ENCODE results near the gene ZNF426.
"Not testable (repeated sequence)": the region's sequence is repeated elsewhere in the genome, so short reads cannot be mapped to it uniquely, and the experiment has no call there.

ZNF426 gene

DNA sequence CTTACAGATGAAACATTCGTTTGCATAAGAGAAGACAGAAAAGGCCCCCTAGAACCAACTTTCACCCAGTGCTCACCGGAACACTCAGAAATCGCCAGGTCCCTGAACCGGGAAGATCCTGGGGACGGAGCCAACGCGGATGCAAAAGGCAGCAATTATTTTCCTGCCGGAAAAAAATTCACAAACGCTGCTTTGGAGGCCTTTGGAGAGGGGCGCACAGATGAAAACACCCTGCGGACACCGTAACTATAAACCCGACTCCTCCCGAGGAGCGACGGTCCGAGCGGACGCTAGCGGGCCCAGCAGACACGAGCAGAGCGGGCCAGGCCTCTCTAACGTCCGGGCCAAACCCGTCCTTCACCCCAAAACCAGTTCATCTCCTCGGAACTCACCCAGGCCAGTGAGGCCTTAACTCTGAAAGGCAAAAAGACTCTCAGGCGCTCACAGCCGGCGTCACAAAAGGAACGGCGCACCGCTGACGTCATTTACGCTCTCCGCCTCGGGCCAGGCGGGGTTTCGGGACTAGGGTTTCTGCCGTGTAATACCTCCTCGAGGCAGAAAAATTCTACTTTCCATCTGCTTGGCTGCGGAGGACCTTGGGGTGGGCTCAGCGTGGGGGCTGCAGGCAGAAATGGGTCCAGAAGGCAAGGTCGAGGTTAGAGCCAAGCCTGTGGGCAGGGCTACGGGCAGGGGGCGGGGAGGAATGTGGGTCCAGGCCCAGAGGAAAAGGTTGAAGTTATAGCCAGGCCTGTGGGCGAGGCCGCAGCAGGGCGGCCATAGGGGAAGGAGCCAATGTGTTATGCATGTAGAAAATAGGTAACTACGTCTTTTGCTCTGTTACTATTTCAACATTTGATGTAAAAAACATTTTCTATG is at the start of gene ZNF426:
ZNF426 (minus strand) TSS at position 463 of the 876 bp plus-strand sequence. CDS start 2,413 bp downstream, outside the sequence.
- in situ Hi-C loops (cut with MboI; ENCODE audit: low sequenced_read_pairs), result no loop called here

DNA sequence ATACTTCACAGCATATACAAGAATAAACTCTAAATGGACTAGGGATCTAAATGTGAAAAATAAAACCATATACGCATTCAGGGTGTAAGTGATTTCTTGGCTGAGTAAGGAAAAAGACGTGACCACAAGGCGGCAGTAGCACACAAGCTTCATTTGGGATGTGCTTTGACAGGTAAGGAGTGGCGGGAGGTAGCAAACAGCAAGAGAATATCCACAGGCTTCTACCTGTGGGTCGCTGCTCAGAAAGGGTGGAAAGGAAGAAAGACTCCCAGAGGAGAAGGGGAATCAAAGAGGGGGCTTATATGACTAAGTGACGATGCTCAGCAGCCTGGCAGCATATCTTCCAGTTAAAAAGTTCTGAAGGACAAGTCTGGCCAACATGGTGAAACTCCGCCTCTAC is 48.3 kb upstream of the ZNF426 start:
- in situ Hi-C loops (cut with MboI; ENCODE audit: low sequenced_read_pairs), result no loop called here

DNA sequence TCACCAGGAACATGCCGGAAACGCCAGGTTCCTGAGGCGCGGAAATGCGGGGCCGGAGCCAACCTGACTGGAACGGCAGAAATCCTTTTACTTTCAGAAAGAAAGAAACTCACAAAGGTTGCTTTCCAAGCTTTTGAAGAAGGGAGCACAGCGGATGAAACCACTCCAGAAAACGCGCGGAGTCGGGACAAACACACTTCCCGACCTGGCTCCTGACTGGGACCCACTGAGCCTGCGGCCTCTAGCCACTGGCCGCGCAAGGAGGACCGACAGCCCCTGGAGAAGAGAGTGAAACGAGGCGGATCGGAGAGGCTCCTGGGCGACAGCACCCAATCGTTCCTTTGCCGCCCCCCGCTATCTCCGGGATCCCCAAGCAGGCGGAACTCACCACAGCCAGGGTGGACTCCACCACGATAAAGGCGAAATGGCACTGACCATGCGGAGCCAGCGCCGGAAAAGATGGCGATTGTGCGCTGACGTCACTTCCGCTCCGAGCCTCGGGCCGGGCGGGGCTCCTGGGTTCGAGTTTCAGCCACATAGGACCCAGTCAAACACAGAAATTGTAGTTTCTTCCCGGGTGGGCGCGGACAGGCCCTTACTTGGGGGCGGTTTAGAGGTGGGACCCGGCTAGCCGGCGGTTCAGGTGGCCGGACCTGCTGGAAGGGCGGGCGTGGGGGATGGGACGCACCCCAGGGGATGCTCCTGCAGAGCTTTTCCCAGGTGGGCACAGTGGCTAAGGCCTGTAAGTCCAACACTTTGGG is 45.8 kb upstream of the ZNF426 start, which contains the start of gene ZNF121:
ZNF121 (minus strand) TSS at position 432 of the 761 bp plus-strand sequence. CDS start 16,407 bp downstream, outside the sequence.
- in situ Hi-C loops (cut with MboI; ENCODE audit: low sequenced_read_pairs), result no loop called here

DNA sequence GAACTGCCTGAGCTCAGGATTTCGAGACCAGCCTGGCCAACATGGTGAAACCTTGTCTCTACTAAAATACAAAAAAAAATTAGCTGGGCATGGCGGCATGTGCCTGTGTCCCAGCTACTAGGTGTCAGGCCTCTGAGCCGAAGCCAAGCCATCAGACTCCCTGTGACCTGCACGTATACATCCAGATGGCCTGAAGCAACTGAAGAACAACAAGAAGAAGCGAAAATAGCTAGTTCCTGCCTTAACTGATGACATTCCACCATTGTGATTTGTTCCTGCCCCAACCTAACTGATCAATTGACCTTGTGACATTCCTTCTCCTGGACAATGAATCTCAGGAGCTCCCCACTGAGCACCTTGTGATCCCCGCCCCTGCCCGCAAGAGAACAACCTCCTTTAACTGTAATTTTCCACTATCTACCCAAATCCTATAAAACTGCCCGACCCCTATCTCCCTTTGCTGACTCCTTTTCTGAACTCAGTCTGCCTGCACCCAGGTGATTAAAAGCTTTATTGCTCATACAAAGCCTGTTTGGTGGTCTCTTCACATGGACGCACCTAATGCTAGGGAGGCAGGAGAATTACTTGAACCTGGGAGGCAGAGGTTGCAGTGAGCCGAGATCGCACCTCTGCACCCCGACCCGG is 43.8 kb upstream of the ZNF426 start:
- in situ Hi-C loops (cut with MboI; ENCODE audit: low sequenced_read_pairs), result not testable (repeated sequence)

DNA sequence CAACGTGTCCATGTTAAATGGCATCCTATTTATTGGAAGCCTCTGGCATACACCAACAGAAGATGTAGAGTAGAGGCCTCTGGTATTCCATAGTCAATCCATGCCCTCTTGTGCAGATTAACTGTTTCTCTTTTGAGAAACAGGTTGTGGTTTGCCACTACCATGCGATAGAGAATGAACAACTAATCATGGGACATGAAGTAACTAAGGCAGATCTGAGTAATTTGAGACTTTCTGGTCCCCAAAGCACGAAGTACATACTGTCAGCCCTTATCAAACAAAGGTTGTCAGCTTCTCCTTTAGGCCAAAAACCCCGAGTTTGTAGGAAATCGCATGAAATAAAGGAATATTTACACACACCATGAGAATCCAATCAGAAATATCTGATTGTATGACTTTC is 42.3 kb upstream of the ZNF426 start:
- in situ Hi-C loops (cut with MboI; ENCODE audit: low sequenced_read_pairs), result no loop called here

DNA sequence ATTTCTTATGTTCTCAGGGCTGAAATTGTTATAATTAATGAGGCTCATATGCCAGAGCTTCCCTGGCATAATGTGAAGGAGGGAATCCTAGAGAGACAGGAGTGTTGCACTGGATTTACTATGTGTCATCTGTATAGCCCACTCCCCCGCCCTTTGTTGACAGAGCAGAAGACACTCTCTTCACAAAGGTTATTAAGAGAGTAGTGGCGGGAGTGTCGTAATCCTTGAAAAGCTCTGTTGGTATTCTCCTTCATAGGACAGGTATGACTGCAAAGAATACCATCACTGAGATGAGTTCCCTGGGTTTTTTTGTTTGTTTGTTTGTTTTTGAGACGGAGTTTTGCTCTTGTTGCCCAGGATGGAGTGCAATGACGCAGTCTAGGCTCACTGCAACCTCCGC is 31.8 kb upstream of the ZNF426 start:
- in situ Hi-C loops (cut with MboI; ENCODE audit: low sequenced_read_pairs), result no loop called here

DNA sequence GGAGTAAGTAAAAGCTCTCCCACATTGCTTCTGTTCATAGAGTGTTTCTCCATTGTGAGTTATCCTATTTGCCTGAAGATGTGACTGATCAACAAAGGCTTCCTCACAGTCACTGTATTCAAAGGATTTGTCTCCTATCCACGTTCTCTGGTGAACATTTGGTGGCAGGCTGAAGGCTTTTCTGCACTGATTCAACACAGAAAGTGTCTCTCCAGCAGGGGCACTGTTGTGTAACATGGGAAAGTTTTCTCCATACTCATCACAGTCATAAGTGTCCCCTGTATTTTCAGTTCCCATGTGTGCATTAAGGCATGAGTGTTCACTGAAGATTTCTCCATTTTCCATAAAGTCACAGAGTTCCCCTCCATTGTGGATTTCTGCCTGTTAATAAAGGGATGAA is 28.3 kb upstream of the ZNF426 start:
- in situ Hi-C loops (cut with MboI; ENCODE audit: low sequenced_read_pairs), result no loop called here

DNA sequence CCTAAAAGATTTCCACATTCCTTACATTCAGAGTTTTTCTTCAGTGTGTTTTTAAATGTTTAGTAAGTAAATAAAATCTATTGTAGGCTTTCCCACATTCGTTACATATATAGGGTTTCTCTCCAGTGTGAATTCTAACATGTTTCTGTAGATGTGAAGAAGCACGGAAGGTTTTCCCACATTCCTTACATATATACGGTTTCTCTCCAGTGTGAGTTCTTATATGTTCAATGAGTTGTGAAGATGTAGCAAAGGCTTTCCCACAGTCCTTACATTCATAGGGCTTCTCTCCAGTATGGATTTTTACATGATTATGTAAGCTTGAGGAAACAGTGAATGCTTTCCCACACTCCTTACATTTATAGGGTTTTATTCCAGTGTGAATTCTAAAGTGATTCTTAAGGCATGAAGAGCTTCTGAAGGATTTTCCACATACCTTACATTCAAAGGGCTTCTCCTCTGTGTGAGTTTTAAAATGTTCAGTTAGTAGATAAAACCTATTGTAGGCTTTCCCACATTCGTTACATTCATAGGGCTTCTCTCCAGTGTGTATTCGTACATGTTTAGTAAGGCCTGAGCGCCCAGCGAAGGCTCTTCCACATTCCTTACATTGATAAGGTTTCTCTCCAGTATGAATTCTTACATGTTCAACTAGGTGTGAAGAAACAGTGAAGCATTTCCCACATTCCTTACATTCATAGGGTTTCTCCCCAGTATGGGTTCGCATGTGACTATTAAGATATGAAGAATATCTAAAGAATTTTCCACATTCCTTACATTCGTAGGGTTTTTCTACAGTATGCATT is 27.7 kb upstream of the ZNF426 start:
- in situ Hi-C loops (cut with MboI; ENCODE audit: low sequenced_read_pairs), result no loop called here

DNA sequence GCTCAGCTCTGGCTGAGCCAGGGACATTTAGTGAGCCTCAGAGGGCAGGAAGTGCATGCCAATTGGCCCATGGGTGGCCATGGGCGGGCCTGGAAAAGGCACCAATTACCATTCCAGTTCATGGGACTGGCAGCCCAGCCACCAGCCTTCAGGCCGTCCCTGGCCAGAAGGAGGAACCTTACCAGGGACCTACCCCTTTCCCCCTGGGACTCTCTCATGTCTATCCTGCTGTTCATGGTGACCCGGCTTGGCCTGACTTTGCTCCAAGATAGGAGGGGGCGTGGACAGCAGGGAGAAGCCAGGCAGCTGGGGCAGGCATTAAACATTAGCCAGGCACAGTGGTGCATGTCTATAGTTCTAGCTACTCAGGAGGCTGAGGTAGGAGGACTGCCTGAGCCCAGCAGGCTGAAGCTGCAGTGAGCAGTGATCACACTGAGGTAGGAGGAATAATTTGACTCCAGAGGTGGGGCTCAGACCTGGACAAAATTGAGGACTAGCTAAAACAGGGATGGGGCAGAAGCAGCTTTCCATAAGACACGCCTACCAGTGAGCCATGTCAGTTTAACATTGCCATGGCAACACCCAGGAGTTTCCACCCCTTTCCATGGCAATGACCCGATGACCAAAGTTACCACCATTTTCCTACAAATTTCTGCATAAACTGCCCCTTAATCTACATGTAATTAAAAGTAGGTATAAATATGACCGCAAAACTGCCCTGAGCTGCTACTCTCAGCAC is 14.3 kb upstream of the ZNF426 start:
- in situ Hi-C loops (cut with MboI; ENCODE audit: low sequenced_read_pairs), result no loop called here

DNA sequence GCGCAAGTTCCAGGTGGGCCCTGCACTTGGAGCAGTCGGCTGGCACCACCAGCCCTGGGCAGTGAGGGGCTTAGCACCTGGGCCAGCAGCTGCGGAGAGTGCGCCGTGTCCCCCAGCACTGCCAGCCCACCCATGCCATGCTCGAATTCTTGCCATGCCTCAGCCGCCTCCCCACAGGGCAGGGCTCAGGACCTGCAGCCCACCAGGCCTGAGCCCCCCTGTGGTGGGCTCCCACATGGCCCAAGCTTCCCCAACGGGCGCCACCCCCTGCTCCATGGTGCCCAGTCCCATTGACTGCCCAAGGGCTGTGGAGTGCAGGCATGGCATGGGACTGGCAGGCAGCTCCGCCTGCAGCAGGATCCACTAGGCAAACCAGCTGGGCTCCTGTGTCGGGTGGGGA is 9.4 kb upstream of the ZNF426 start:
- in situ Hi-C loops (cut with MboI; ENCODE audit: low sequenced_read_pairs), result no loop called here

DNA sequence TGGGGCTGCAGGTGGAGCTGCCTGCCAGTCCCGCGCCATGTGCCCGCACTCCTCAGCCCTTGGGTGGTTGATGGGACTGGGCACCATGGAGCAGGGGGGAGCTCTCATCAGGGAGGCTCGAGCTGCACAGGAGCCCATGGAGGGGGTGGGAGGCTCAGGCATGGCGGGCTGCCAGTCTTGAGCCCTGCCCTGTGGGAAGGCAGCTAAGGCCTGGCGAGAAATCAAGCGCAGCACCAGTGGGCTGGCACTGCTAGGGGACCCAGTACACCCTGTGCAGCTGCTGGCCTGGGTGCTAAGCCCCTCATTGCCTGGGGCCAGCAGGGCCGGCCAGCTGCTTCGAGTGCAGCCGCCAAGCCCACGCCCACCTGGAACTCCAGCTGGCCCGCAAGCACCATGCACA is 2.8 kb upstream of the ZNF426 start:
- in situ Hi-C loops (cut with MboI; ENCODE audit: low sequenced_read_pairs), result not testable (repeated sequence)

DNA sequence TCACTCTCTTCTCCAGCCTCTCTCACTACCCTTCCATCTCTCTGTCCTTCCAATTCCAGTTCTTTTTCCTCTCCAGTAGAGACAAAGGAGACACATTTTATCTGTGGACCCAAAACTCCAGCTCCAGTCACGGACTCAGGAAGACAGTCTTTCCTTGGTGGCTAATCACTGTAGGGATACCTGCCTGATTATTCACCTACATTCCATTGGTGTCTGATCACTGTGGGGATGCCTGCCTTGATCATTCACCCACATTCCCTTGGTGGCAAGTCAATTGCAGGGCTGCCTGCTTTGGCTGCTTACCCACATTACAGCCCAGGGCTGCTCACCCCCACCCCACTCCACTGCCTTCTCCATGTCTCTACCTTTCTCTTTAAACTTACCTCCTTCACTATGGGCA is 1.5 kb upstream of the ZNF426 start:
- in situ Hi-C loops (cut with MboI; ENCODE audit: low sequenced_read_pairs), result not testable (repeated sequence)

DNA sequence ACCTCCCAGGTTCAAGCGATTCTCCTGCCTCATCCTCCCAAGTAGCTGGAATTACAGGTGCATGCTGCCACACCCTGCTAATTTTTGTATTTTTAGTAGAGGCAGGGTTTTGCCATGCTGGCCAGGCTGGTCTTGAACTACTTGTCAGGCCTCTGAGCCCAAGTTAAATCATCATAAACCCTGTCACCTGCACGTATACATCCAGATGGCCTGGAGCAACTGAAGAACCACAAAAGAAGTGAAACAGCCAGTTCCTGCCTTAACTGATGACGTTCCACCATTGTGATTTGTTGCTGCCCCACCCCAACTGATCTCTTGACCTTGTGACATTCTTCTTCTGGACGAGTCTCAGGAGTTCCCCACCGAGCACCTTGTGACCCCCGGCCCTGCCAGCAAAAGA is 756 bp upstream of the ZNF426 start:
- in situ Hi-C loops (cut with MboI; ENCODE audit: low sequenced_read_pairs), result not testable (repeated sequence)

DNA sequence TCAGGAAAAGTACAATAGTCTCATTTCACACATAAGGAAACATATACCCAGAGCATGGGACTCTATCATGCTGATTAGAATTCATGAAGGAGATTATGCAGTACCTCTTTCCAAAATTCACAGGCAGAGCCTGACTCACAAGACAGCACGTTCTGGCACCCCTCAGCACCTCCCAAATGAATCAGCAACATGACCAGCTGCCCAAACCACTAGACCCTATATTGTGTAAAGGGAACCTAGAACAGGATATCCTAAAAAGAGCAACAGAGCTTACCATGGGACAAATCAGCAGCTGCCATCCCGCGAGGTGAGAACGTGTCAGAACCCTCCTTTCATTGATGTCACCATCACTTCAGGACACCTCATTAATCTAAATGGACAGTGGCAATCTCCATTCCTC is 2.5 kb downstream of the ZNF426 start:
- in situ Hi-C loops (cut with MboI; ENCODE audit: low sequenced_read_pairs), result no loop called here

DNA sequence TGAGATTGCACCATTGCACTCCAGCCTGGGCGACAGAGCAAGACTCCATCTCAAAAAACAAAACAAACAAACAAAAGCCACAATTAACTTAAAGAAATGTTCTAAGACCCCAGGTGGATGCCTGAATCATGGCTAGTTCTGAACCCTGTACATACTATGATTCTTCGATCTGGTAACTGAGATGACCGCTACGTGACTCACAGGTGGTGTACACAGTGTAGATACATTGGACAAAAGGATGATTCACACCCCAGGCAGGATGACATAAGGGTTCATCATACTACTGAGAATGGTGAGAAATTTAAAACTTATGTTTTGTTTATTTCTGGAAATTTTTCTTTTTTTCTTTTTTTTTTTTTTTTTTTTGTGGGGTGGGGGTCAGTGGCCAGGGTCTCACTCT is 6.5 kb downstream of the ZNF426 start:
- in situ Hi-C loops (cut with MboI; ENCODE audit: low sequenced_read_pairs), result no loop called here

DNA sequence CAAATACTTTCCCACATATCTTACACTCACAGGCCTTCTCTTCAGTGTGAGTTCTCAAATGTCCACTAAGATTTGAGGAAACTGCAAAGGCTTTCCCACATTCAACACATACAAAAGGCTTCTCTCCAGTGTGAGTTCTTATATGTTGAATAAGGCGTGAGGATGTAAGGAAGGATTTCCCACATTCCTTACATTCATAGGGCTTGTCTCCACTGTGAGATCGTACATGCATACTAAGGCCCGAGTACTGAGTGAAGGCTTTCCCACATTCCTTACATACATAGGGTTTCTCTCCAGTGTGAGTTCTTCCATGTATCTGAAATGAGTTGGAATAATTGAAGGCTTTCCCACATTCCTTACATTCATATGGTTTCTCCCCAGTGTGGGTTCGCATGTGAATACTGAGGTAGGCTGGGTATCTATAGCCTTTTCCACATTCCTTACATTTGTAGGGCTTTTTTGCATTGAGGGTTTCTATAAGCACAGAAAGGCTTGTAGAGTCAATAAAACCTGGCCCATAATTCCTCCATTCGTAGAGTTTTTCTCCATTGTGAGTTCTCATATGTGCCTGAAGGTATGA is 9.6 kb downstream of the ZNF426 start:
- in situ Hi-C loops (cut with MboI; ENCODE audit: low sequenced_read_pairs), result no loop called here

DNA sequence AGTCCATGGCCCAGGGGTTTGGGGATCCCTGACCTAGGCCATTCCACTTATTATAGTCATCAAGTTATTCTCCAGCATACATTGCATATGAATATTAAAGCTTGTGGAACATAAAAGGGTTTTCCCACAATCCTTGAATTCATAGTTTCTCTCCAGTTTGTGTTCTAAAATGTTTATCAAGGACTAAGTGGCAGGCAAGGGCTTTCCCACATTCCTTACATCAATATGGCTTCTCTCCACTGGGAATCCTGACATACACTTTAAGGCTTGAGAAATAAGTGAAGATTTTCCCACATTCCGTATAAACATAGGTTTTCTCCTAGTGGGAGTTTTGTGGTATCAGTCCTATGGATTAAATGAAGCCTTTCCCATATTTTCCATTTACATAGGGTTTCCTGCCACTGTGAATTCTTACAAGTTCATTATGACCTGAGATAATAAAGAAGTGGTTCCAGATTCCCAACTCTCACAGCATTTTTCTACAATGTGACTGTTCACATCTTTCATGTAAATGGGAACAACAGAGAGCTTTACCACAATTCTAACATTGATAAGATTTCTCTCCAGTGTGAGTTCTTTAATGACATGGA is 14.5 kb downstream of the ZNF426 start:
- in situ Hi-C loops (cut with MboI; ENCODE audit: low sequenced_read_pairs), result no loop called here

DNA sequence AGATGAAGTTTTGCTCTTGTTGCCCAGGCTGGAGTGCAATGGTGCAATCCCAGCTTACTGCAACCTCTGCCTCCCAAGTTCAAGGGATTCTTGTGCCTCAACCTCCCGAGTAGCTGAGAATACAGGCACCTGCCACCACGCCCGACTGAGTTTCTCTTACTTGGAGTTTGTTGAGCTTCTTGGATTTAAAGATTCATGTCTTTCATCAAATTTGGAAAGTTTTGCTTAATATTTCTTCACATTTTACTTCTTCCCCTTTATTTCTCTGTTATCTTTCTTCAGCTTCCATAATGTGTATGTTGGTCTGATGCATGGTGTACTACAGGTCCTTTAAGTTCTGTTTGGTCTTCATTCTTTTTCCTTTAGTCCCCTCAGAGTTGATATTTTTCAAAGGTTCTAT is 31.2 kb downstream of the ZNF426 start:
- in situ Hi-C loops (cut with MboI; ENCODE audit: low sequenced_read_pairs), result no loop called here

DNA sequence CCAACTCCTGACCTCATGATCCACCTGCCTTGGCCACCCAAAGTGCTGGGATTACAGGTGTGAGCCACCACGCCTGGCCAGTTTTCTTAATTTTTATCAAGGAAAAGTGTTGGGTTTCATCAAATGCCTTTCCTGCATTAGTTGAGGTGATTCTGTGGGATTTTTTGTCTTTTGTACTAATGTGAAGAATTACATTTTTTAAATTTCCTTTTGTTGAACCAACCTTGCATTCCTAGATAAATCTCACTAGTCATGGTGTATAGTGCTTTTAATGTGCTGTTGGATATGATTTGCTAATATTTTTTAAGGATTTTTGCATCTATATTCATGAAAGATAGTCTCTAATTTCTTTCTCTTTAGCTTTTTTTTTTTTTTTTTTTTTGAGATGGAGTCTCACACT is 37.6 kb downstream of the ZNF426 start:
- in situ Hi-C loops (cut with MboI; ENCODE audit: low sequenced_read_pairs), result no loop called here

Data from HL-60/S4 treated with retinoic acid at 250 ng/mL for 4 days and 3 days (cell line).